Measurements from ENCODE around the gene EMC1. TPM values are rescaled to one million over a fixed set of nuclear protein-coding genes. Genes with fewer than 3 reads are reported as not detected.

Gene EMC1
- total RNA-seq, 1 donor from 2014 or later = 66.7 TPM

GRCh38 chr1:19191811-19192210 is 59.5 kb downstream of the EMC1 start:
- no peak for DNase-seq (ENCODE audit: low spot score, unreplicated experiment)
- no peaks in the 10 kb centered on the region for H3K9me3 Mint-ChIP-seq (ENCODE audit: low read depth)
- no peaks in the 10 kb centered on the region for H3K4me1 Mint-ChIP-seq (ENCODE audit: low read depth)
- no peaks in the 10 kb centered on the region for H3K27me3 Mint-ChIP-seq
- no peak overlapping the region for H3K4me3 Mint-ChIP-seq (ENCODE audit: low read depth)
- H3K36me3 Mint-ChIP-seq (ENCODE audit: insufficient read depth) = peaks cover 24% of the 10 kb centered on the region
- no peak for TF ChIP-seq CTCF (IDR thresholded peaks at IDR 0.05; ENCODE audit: unreplicated experiment)
- H3K27ac Mint-ChIP-seq = no peak overlapping the region

GRCh38 chr1:19190468-19190867 is 60.9 kb downstream of the EMC1 start:
- Mint-ChIP-seq H3K27ac (no peak overlapping the region), H3K27me3 (no peaks in the 10 kb centered on the region)

GRCh38 chr1:19189270-19189669 is 62.1 kb downstream of the EMC1 start:
- H3K27me3 Mint-ChIP-seq = no peaks in the 10 kb centered on the region
- no peak for DNase-seq (ENCODE audit: low spot score, unreplicated experiment)
- H3K4me1 Mint-ChIP-seq (ENCODE audit: low read depth) = no peaks in the 10 kb centered on the region
- H3K36me3 Mint-ChIP-seq (ENCODE audit: insufficient read depth) = peaks cover 30% of the 10 kb centered on the region
- H3K9me3 Mint-ChIP-seq (ENCODE audit: low read depth) = no peaks in the 10 kb centered on the region
- H3K27ac Mint-ChIP-seq = no peak overlapping the region
- no peak for TF ChIP-seq CTCF (IDR thresholded peaks at IDR 0.05; ENCODE audit: unreplicated experiment)
- no peak overlapping the region for H3K4me3 Mint-ChIP-seq (ENCODE audit: low read depth)

More at GRCh38 chr1:19190468-19190867, 60.9 kb downstream of the EMC1 start:
- no peak for DNase-seq (ENCODE audit: low spot score, unreplicated experiment)
- Mint-ChIP-seq H3K9me3 (ENCODE audit: low read depth) (no peaks in the 10 kb centered on the region), H3K36me3 (ENCODE audit: insufficient read depth) (peaks cover 28% of the 10 kb centered on the region), H3K4me1 (ENCODE audit: low read depth) (no peaks in the 10 kb centered on the region), H3K4me3 (ENCODE audit: low read depth) (no peak overlapping the region)
- no peak for TF ChIP-seq CTCF (IDR thresholded peaks at IDR 0.05; ENCODE audit: unreplicated experiment)

- H3K4me3 Mint-ChIP-seq (ENCODE audit: low read depth) = no peak overlapping the region
- H3K36me3 Mint-ChIP-seq (ENCODE audit: insufficient read depth) = peaks cover 28% of the 10 kb centered on the region
- no peaks in the 10 kb centered on the region for H3K27me3 Mint-ChIP-seq
- H3K27ac Mint-ChIP-seq = no peak overlapping the region
- no peaks in the 10 kb centered on the region for H3K4me1 Mint-ChIP-seq (ENCODE audit: low read depth)
- no peaks in the 10 kb centered on the region for H3K9me3 Mint-ChIP-seq (ENCODE audit: low read depth)
- TF ChIP-seq CTCF (IDR thresholded peaks at IDR 0.05; ENCODE audit: unreplicated experiment) = no peak
- DNase-seq (ENCODE audit: low spot score, unreplicated experiment) = no peak
These were observed 63.5 kb downstream of the EMC1 start for GRCh38 chr1:19187852-19188251.

GRCh38 chr1:19186001-19186400 is 65.3 kb downstream of the EMC1 start:
- no peak overlapping the region for H3K4me3 Mint-ChIP-seq (ENCODE audit: low read depth)
- no peaks in the 10 kb centered on the region for H3K27me3 Mint-ChIP-seq
- no peak for DNase-seq (ENCODE audit: low spot score, unreplicated experiment)
- no peak overlapping the region for H3K27ac Mint-ChIP-seq
- no peaks in the 10 kb centered on the region for H3K4me1 Mint-ChIP-seq (ENCODE audit: low read depth)
- TF ChIP-seq CTCF (IDR thresholded peaks at IDR 0.05; ENCODE audit: unreplicated experiment) = no peak
- no peaks in the 10 kb centered on the region for H3K9me3 Mint-ChIP-seq (ENCODE audit: low read depth)
- H3K36me3 Mint-ChIP-seq (ENCODE audit: insufficient read depth) = peaks cover 29% of the 10 kb centered on the region
